ENCODE measurements around the gene HIVEP3.

HIVEP3 gene

GRCh38 chr1:41762251-41762650 lies 156.5 kb downstream of the HIVEP3 start:
- DNase-seq (ENCODE audit: low read depth), result no peak

- peak; percentile 78 for DNase-seq (ENCODE audit: low read depth)
Observed at GRCh38 chr1:41758904-41759548, 159.7 kb downstream of the HIVEP3 start.

GRCh38 chr1:41758500-41758899 lies 160.2 kb downstream of the HIVEP3 start:
- no peak for DNase-seq (ENCODE audit: low read depth)

GRCh38 chr1:41754540-41754939 lies 164.2 kb downstream of the HIVEP3 start:
- no peak for DNase-seq (ENCODE audit: low read depth)

- DNase-seq (ENCODE audit: low read depth), result no peak
Observed at GRCh38 chr1:41752514-41753170, 166.1 kb downstream of the HIVEP3 start.

- DNase-seq (ENCODE audit: low read depth), result peak; percentile 70
Observed at GRCh38 chr1:41751804-41752513, 166.8 kb downstream of the HIVEP3 start.

GRCh38 chr1:41749991-41750745 lies 168.6 kb downstream of the HIVEP3 start:
- DNase-seq (ENCODE audit: low read depth), result no peak

- DNase-seq (ENCODE audit: low read depth), result no peak
Observed at GRCh38 chr1:41745022-41745421, 173.7 kb downstream of the HIVEP3 start.

- no peak for DNase-seq (ENCODE audit: low read depth)
Observed at GRCh38 chr1:41743366-41743765, 175.4 kb downstream of the HIVEP3 start.

GRCh38 chr1:41742219-41742618 lies 176.5 kb downstream of the HIVEP3 start:
- no peak for DNase-seq (ENCODE audit: low read depth)

- DNase-seq (ENCODE audit: low read depth), result no peak
Observed at GRCh38 chr1:41741244-41741643, 177.5 kb downstream of the HIVEP3 start.

GRCh38 chr1:41740630-41741239 lies 178.0 kb downstream of the HIVEP3 start:
- DNase-seq (ENCODE audit: low read depth), result no peak

- DNase-seq (ENCODE audit: low read depth), result no peak
Observed at GRCh38 chr1:41740058-41740457, 178.7 kb downstream of the HIVEP3 start.

- no peak for DNase-seq (ENCODE audit: low read depth)
Observed at GRCh38 chr1:41739061-41739955, 179.4 kb downstream of the HIVEP3 start.

- DNase-seq (ENCODE audit: low read depth), result no peak
Observed at GRCh38 chr1:41738475-41738874, 180.2 kb downstream of the HIVEP3 start.

GRCh38 chr1:41738006-41738405 lies 180.7 kb downstream of the HIVEP3 start:
- no peak for DNase-seq (ENCODE audit: low read depth)

GRCh38 chr1:41735631-41736260 lies 183.0 kb downstream of the HIVEP3 start:
- no peak for DNase-seq (ENCODE audit: low read depth)

GRCh38 chr1:41735139-41735538 lies 183.6 kb downstream of the HIVEP3 start:
- DNase-seq (ENCODE audit: low read depth), result no peak

GRCh38 chr1:41734201-41734970 lies 184.3 kb downstream of the HIVEP3 start:
- DNase-seq (ENCODE audit: low read depth), result no peak

GRCh38 chr1:41733725-41734124 lies 185.0 kb downstream of the HIVEP3 start:
- no peak for DNase-seq (ENCODE audit: low read depth)

All from HS-5 (cell line).